Bronchial epithelial cell (primary cell): ENCODE results near the gene BABAM2. TPM values are rescaled to one million over a fixed set of nuclear protein-coding genes. Genes with fewer than 3 reads are reported as not detected.

Experiments used
- DNase-seq: peaks from one replicate; pipeline ENCODE4 v3.0.0-alpha.2; 2010; ENCODE audit warnings: low read depth
- FAIRE-seq: peaks from 2 replicates; lab custom pipeline; 2011; peaks lifted over from hg19 to GRCh38; lab: Jason Lieb, UNC
- H3K27me3 ChIP-seq: 2 replicates; pipeline ENCODE4 v1.5.1; 2011; ENCODE audit warnings: low read length; ENCODE audit not compliant: control insufficient read depth, insufficient read depth
- H3K36me3 ChIP-seq: 2 replicates; pipeline ENCODE4 v1.5.1; 2011; ENCODE audit warnings: low read length; ENCODE audit not compliant: control insufficient read depth, insufficient read depth
- H3K4me3 ChIP-seq: 2 replicates; pipeline ENCODE4 v1.5.1; 2011; ENCODE audit warnings: mild to moderate bottlenecking, low read depth, low read length, control low read depth
- CTCF ChIP-seq: IDR thresholded peaks from 2 replicates; pipeline ENCODE4 v1.5.1; 2011; ENCODE audit warnings: mild to moderate bottlenecking, moderate library complexity, low read length, control low read depth, inconsistent platforms; ENCODE audit not compliant: insufficient read depth, severe bottlenecking
- total RNA-seq: library from RNA; depleted of rRNA; stranded (reverse); fragments of >200 nt; gene quantifications from 2 replicates; pipeline ENCODE4 v1.2.1, GENCODE V29; 2014

BABAM2 gene
- total RNA-seq, 1 donor from 2014 or later, result 8.4 TPM

- no peak overlapping the region for H3K4me3 ChIP-seq
- FAIRE-seq, result no peak
Measured at GRCh38 chr2:28378679-28379584, 488.4 kb downstream of the BABAM2 start.

GRCh38 chr2:28380219-28380618 lies 489.7 kb downstream of the BABAM2 start:
- Histone ChIP-seq H3K27me3 (no peaks in the 10 kb centered on the region), H3K4me3 (no peak overlapping the region), H3K36me3 (no peaks in the 10 kb centered on the region)
- no peak for TF ChIP-seq CTCF
- FAIRE-seq, result no peak
- DNase-seq, result no peak

More at GRCh38 chr2:28378679-28379584, 488.4 kb downstream of the BABAM2 start:
- no peaks in the 10 kb centered on the region for H3K27me3 ChIP-seq
- H3K36me3 ChIP-seq, result no peaks in the 10 kb centered on the region
- TF ChIP-seq CTCF, result no peak
- no peak for DNase-seq

GRCh38 chr2:28381225-28382180 lies 491.0 kb downstream of the BABAM2 start:
- TF ChIP-seq CTCF, result no peak
- DNase-seq (no peak), FAIRE-seq (no peak)
- Histone ChIP-seq H3K36me3 (no peaks in the 10 kb centered on the region), H3K27me3 (no peaks in the 10 kb centered on the region), H3K4me3 (no peak overlapping the region)

GRCh38 chr2:28382755-28383154 lies 492.2 kb downstream of the BABAM2 start:
- no peak overlapping the region for H3K4me3 ChIP-seq
- no peaks in the 10 kb centered on the region for H3K36me3 ChIP-seq
- no peak for FAIRE-seq

More at GRCh38 chr2:28382755-28383154, 492.2 kb downstream of the BABAM2 start:
- no peak for TF ChIP-seq CTCF
- H3K27me3 ChIP-seq, result no peaks in the 10 kb centered on the region
- DNase-seq, result no peak
